Hypothalamus (tissue), 51 donors: Measurements from ENCODE around the gene SPINT2.
"Not testable (repeated sequence)": the region's sequence is repeated elsewhere in the genome, so short reads cannot be mapped to it uniquely, and the experiment has no call there.

Experiments used
- DNase-seq, 51 donors: peaks; one replicate each; lab custom pipeline; 2025; lab: John Stamatoyannopoulos, UW

The SPINT2 gene

GRCh38 chr19:38234615-38235014, 29.8 kb upstream of the SPINT2 start:
- no peak for DNase-seq

GRCh38 chr19:38239816-38240215, 24.6 kb upstream of the SPINT2 start:
- DNase-seq = no peak

GRCh38 chr19:38243279-38243673, 21.1 kb upstream of the SPINT2 start:
- DNase-seq = no peak

- peak in 1 of 51 donors; percentile 16 for DNase-seq
Observed at GRCh38 chr19:38245826-38246498, 18.4 kb upstream of the SPINT2 start.

GRCh38 chr19:38247126-38247525, 17.2 kb upstream of the SPINT2 start:
- DNase-seq = no peak

GRCh38 chr19:38247734-38248268, 16.6 kb upstream of the SPINT2 start:
- DNase-seq = peak in 13 of 51 donors; percentile 8 to 57 (median 24)

- no peak for DNase-seq
Observed at GRCh38 chr19:38248421-38248820, 16.0 kb upstream of the SPINT2 start.

- no peak for DNase-seq
Observed at GRCh38 chr19:38250428-38250820, 13.9 kb upstream of the SPINT2 start.

GRCh38 chr19:38250821-38251563, 13.4 kb upstream of the SPINT2 start:
- DNase-seq = peak in 48 of 51 donors; percentile 21 to 92 (median 64)

GRCh38 chr19:38251564-38252051, 12.8 kb upstream of the SPINT2 start:
- DNase-seq = peak in 12 of 51 donors; percentile 14 to 72 (median 29)

GRCh38 chr19:38252385-38252784, 12.0 kb upstream of the SPINT2 start:
- DNase-seq = peak in 1 of 51 donors; percentile 42

- DNase-seq = peak in 47 of 51 donors; percentile 24 to 95 (median 83)
Observed at GRCh38 chr19:38252941-38253691, 11.3 kb upstream of the SPINT2 start.

- peak in 2 of 51 donors; percentile 34 to 75 for DNase-seq
Observed at GRCh38 chr19:38253788-38254187, 10.6 kb upstream of the SPINT2 start.

GRCh38 chr19:38255383-38256014, 8.9 kb upstream of the SPINT2 start:
- DNase-seq = peak in 17 of 51 donors; percentile 18 to 55 (median 38)

GRCh38 chr19:38261942-38262341, 2.4 kb upstream of the SPINT2 start:
- not testable (repeated sequence) for DNase-seq

GRCh38 chr19:38262585-38263268, 1.6 kb upstream of the SPINT2 start:
- DNase-seq = no peak

GRCh38 chr19:38263689-38264485, 486 bp upstream of the SPINT2 start:
- peak in 14 of 51 donors; percentile 20 to 71 (median 50) for DNase-seq

- DNase-seq = peak in 1 of 51 donors; percentile 15
Observed at GRCh38 chr19:38265213-38265861, 964 bp downstream of the SPINT2 start.
